ENCODE data around the gene ABCA1. TPM values are rescaled to one million over a fixed set of nuclear protein-coding genes. Genes with fewer than 3 reads are reported as not detected.

Gene ABCA1
- polyA plus RNA-seq, 1 donor (not counting 4 experiments of a cell fraction or from before 2014, with no cell fraction given): 23.0 TPM

DNA sequence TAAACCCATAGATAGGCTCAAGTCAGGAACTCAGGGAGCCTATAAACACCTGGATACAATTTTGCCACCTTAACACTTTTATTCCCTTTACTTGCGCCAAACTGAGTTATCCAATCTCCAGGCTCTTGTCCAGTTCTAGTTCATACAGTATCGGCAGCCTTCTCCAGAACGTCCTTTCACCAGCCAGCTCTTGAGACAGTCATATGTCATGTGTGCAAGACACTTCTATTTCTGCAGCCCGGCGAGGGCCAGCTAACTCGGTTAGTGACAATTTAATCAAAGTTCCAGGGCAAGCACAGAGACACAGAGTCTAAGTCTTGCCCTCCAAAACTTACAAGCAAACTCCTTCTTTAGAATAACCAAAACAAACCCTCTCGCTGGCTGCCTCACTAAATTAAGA, 12.9 kb downstream of the ABCA1 start:
- H3K9ac ChIP-seq (ENCODE audit: control insufficient read depth, extremely low read depth, insufficient read depth, low read length): no peak overlapping the region
- H4K20me1 ChIP-seq (ENCODE audit: control insufficient read depth, extremely low read depth, insufficient read depth, low read length): no peaks in the 10 kb centered on the region
- H3K4me2 ChIP-seq (ENCODE audit: control insufficient read depth, extremely low read depth, insufficient read depth, low read depth, low read length): no peak overlapping the region
- no peak overlapping the region for H3K27ac ChIP-seq (ENCODE audit: control insufficient read depth, insufficient read depth, low read length)
- peaks cover 82% of the 10 kb centered on the region for H3K79me2 ChIP-seq (ENCODE audit: control insufficient read depth, insufficient read depth, low read length)
- no peak overlapping the region for H3K4me3 ChIP-seq (ENCODE audit: control insufficient read depth in 2 of 3, extremely low read depth in 1 of 3, insufficient read depth in 2 of 3, low read depth in 1 of 3, low read length in 3 of 3)
- TF ChIP-seq EZH2 (IDR thresholded peaks at IDR 0.05; ENCODE audit: low read length): no peak
- no peak for TF ChIP-seq CTCF (optimal IDR thresholded peaks at IDR 0.05 in 1 of 3, IDR thresholded peaks at IDR 0.05 in 1 of 3, conservative IDR thresholded peaks at IDR 0.05 in 1 of 3; ENCODE audit: extremely low read depth in 1 of 3, insufficient read depth in 2 of 3, low read length in 3 of 3)
- no peaks in the 10 kb centered on the region for H3K9me1 ChIP-seq (ENCODE audit: control insufficient read depth, extremely low read depth, insufficient read depth, low read length)
- FAIRE-seq: no peak
- no peak for DNase-seq (ENCODE audit: low read depth, low spot score)
- H3K36me3 ChIP-seq (ENCODE audit: control insufficient read depth in 2 of 2, extremely low read depth in 1 of 2, insufficient read depth in 2 of 2, low read length in 2 of 2): peaks cover 0 to 2% of the 10 kb centered on the region in 2 experiments
- H3K4me1 ChIP-seq (ENCODE audit: control insufficient read depth, extremely low read depth, insufficient read depth, low read length): peaks cover 14% of the 10 kb centered on the region
- no peaks in the 10 kb centered on the region for H3K27me3 ChIP-seq (ENCODE audit: control insufficient read depth, extremely low read depth, insufficient read depth, low read length)
- no peaks in the 10 kb centered on the region for H3K9me3 ChIP-seq (ENCODE audit: control insufficient read depth, low read depth, low read length)
- dilution Hi-C loops (cut with MboI; ENCODE audit: extremely low pct_ligation_motif_present, low sequenced_read_pairs): no loop called here
- no peak overlapping the region for H2AFZ ChIP-seq (ENCODE audit: control insufficient read depth, low read length)

DNA sequence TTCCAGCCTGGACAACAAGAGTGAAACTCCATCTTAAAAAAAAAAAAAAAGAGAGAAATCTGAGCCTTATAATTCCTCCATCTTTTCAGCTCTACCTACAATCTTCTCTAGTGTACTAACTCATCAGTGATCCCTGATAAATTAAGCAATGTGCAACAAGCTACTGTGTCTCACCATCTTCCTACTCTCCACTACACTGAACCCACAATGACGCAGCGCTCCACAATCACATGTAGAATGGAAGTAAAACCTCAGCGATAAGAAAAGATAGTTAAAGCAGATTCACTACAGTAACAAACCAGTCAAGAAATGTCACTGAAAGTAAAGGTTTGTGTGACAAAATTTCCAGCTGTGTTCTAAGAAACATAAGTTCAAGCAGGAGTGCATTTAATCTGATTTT, 13.5 kb downstream of the ABCA1 start:
- Histone ChIP-seq H3K79me2 (ENCODE audit: control insufficient read depth, insufficient read depth, low read length) (peaks cover 82% of the 10 kb centered on the region), H2AFZ (ENCODE audit: control insufficient read depth, low read length) (no peak overlapping the region), H3K9me3 (ENCODE audit: control insufficient read depth, low read depth, low read length) (no peaks in the 10 kb centered on the region), H3K27ac (ENCODE audit: control insufficient read depth, insufficient read depth, low read length) (no peak overlapping the region), H3K9me1 (ENCODE audit: control insufficient read depth, extremely low read depth, insufficient read depth, low read length) (no peaks in the 10 kb centered on the region), H3K4me2 (ENCODE audit: control insufficient read depth, extremely low read depth, insufficient read depth, low read depth, low read length) (no peak overlapping the region), H4K20me1 (ENCODE audit: control insufficient read depth, extremely low read depth, insufficient read depth, low read length) (no peaks in the 10 kb centered on the region), H3K36me3 (ENCODE audit: control insufficient read depth in 2 of 2, extremely low read depth in 1 of 2, insufficient read depth in 2 of 2, low read length in 2 of 2) (peaks cover 0 to 2% of the 10 kb centered on the region in 2 experiments), H3K27me3 (ENCODE audit: control insufficient read depth, extremely low read depth, insufficient read depth, low read length) (no peaks in the 10 kb centered on the region), H3K4me3 (ENCODE audit: control insufficient read depth in 2 of 3, extremely low read depth in 1 of 3, insufficient read depth in 2 of 3, low read depth in 1 of 3, low read length in 3 of 3) (no peak overlapping the region), H3K9ac (ENCODE audit: control insufficient read depth, extremely low read depth, insufficient read depth, low read length) (no peak overlapping the region), H3K4me1 (ENCODE audit: control insufficient read depth, extremely low read depth, insufficient read depth, low read length) (peaks cover 20% of the 10 kb centered on the region)
- TF ChIP-seq EZH2 (IDR thresholded peaks at IDR 0.05; ENCODE audit: low read length) (no peak), CTCF (optimal IDR thresholded peaks at IDR 0.05 in 1 of 3, IDR thresholded peaks at IDR 0.05 in 1 of 3, conservative IDR thresholded peaks at IDR 0.05 in 1 of 3; ENCODE audit: extremely low read depth in 1 of 3, insufficient read depth in 2 of 3, low read length in 3 of 3) (no peak)
- FAIRE-seq (no peak), DNase-seq (ENCODE audit: low read depth, low spot score) (no peak)
- dilution Hi-C loops (cut with MboI; ENCODE audit: extremely low pct_ligation_motif_present, low sequenced_read_pairs): no loop called here

Data from keratinocyte (primary cell).